ENCODE data around the gene TBX18.

- TF ChIP-seq POLR2AphosphoS5 (IDR thresholded peaks at IDR 0.05) (no peak), CTCF (IDR thresholded peaks at IDR 0.05) (no peak), EP300 (IDR thresholded peaks at IDR 0.05) (no peak), POLR2A (IDR thresholded peaks at IDR 0.05) (no peak)
Measured at GRCh38 chr6:84753173-84753572, 11.2 kb downstream of the TBX18 start.
